Stimulated activated CD4-positive, alpha-beta T cell treated with anti-CD3 and anti-CD28 coated beads, Interleukin-12 subunit alpha, Interleukin-12 subunit beta, amount 100 ng/mL, for 4 hours (primary cell): Measurements from ENCODE around the gene CLSTN3.
A peak's percentile ranks its signal among the peaks of the same experiment; 100 is the strongest.

Experiments used
- DNase-seq: peaks from one replicate; pipeline ENCODE4 v3.0.0-alpha.2; 2020

Gene CLSTN3

GRCh38 chr12:7128681-7129286 lies 1.4 kb upstream of the CLSTN3 start, which contains the start of gene RBP5:
RBP5 (minus strand) TSS chr12:7128889; CDS start chr12:7128775, 114 bp downstream.
- DNase-seq: no peak

- DNase-seq: no peak
Observed at GRCh38 chr12:7129287-7129871, 792 bp upstream of the CLSTN3 start.

DNA sequence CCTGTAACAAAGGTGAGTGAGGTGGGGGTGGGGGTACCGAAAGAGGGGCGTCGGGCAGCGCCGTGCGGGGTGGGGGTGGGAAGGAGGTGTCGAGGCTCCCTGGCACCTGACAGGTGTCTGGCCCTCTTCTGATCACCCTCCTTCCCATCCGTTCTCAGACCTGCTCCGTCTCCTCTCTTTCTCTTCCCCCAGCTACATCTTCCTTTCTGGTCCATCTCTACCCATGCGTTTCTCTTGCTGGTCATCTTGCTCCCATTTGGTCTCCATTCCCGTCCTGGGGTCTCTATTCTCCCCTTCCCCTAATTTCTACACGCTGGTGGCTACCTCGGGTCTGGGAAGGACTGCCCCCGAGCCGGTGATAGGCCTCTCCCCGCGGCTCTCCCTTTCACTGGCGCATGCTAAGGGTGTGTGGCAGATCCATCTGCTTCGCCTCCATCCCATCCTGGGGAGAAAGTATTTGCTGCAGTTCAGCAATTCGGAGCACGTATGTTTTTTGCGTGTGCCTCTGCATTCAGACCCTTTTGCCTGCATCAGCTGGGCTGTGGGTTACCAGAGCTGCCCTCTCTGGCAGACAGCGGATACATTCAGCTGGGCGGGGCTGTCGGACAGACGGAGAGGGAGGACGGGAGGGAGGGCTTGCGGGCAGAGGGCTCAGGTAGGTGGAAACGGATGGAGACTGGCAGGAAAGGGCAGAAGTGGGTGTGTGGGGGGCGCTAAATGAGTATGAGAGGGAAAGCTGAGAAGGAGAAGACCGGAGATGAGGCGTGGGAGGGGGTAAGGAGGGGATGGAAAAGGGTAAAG lies 730 bp downstream of the CLSTN3 start:
- peak; percentile 36 for DNase-seq

- DNase-seq: no peak
Observed at GRCh38 chr12:7131502-7131866, 1.3 kb downstream of the CLSTN3 start.

GRCh38 chr12:7134396-7135166 lies 4.4 kb downstream of the CLSTN3 start:
- DNase-seq: no peak

DNA sequence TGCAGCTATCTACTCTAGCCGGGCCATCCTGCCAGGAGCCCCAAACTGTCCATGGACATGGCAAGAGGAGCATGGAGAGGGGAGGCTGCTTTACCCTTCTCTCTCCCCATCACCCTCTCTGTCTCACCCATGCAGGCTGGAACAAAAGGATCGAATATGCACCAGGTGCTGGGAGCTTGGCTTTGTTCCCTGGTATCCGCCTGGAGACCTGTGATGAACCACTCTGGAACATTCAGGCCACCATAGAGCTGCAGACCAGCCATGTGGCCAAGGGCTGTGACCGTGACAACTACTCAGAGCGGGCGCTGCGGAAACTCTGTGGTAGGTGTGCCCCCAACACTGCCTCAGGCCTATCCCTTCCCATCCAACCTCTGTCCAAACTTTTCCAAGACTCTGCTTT lies 5.9 kb downstream of the CLSTN3 start:
- no peak for DNase-seq

DNA sequence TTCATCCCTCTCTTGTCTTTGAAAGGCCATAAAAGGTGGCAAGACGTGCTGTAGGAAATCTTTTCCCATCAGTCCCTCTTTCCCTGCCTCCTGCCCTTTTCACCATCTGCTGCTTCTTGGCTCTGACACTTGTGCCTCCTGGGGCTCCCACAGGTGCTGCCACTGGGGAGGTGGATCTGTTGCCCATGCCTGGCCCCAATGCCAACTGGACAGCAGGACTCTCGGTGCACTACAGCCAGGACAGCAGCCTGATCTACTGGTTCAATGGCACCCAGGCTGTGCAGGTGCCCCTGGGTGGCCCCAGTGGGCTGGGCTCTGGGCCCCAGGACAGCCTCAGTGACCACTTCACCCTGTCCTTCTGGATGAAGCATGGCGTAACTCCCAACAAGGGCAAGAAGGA lies 6.5 kb downstream of the CLSTN3 start:
- no peak for DNase-seq

DNA sequence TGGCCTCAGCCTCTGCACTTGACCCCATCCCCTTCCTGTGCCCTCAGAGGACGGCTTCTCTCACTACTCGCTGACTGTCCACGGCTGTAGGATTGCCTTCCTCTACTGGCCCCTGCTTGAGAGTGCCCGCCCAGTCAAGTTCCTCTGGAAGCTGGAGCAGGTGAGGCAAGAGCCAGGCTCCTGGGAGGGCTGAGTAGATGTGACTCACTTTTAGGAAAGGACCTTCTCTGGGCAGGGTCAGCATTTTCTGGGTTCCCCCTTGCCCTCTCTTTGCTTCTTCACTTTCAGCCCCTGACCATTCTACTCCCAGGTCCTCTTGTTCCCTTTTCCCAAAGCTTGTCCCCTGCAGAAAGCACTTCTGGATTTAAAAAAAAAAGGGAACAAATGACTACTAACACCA lies 7.7 kb downstream of the CLSTN3 start:
- no peak for DNase-seq

- DNase-seq: no peak
Observed at GRCh38 chr12:7139200-7139599, 9.0 kb downstream of the CLSTN3 start.

DNA sequence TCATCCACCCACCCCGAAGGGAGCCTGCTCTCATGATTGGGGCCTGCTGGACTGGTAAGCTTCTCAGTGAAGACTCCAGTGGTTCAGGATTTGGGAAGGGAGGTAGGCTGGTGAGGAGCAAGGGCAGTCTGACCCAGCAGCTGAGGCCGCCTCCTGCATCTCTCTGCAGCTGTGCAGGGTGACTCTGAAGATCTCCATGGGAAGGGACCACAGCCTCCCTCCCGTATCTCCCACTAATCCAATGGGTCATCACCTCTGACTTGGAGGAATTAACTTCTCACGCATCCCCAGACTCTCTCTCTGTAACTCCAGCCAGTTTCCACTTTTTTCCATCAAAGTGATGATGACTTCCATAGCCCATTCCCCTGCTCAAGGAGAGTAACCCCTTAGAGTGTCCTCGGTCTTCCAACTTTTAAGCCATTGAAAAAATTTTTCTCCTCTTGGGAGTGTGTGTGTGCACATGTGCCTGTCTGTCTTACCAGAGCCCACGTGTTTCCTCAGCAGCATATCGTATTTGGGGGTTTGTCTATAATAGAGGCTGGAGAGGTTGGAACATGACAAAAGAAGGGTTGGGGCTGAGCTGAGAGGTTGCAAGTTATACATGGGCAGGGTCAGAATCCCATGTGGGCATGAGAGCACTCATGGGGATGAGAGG lies 11.3 kb downstream of the CLSTN3 start:
- DNase-seq: no peak

- DNase-seq: peak; percentile 50
Observed at GRCh38 chr12:7142056-7142644, 12.0 kb downstream of the CLSTN3 start.

GRCh38 chr12:7142809-7143465 lies 12.8 kb downstream of the CLSTN3 start:
- no peak for DNase-seq

GRCh38 chr12:7143564-7143963 lies 13.4 kb downstream of the CLSTN3 start:
- no peak for DNase-seq

GRCh38 chr12:7144414-7145120 lies 14.4 kb downstream of the CLSTN3 start:
- DNase-seq: no peak

GRCh38 chr12:7145671-7146070 lies 15.5 kb downstream of the CLSTN3 start:
- DNase-seq: no peak

- DNase-seq: no peak
Observed at GRCh38 chr12:7146228-7146627, 16.1 kb downstream of the CLSTN3 start.

GRCh38 chr12:7146906-7147305 lies 16.7 kb downstream of the CLSTN3 start:
- DNase-seq: no peak

DNA sequence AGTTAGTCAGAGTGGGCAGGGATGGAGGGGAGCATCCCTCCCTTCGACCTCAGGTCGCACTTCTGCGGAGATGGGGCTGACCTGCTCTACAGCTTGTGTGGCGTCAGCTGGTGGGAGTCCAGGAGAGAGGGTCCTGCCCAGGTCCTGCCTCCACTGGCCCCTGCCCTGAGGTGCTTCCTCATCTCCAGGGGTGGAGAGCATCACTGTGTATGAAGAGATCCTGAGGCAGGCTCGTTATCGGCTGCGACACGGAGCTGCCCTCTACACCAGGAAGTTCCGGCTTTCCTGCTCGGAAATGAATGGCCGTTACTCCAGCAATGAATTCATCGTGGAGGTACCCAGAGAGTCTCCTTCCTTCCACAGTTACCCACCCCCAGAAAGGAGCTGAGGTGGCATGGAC lies 20.2 kb downstream of the CLSTN3 start:
- no peak for DNase-seq

- DNase-seq: no peak
Observed at GRCh38 chr12:7150841-7151240, 20.7 kb downstream of the CLSTN3 start.

DNA sequence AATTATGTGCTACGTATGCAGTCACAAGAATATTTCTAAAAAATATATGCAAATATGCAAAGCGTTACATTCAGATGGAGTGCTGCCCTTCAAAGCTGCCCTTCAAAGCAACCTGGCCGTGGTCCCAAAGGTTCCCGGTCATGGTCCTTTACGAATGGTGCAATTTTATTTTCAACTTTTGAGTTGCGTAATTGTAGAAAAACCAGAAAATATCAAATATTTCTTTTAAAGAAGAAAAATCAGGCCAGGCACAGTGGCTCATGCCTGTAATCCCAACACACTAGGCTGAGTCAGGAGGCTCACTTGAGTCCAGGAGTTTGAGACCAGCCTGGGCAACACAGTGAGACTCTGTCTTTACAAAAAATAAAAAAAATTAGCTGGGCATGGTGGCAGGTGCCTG lies 21.4 kb downstream of the CLSTN3 start:
- no peak for DNase-seq

DNA sequence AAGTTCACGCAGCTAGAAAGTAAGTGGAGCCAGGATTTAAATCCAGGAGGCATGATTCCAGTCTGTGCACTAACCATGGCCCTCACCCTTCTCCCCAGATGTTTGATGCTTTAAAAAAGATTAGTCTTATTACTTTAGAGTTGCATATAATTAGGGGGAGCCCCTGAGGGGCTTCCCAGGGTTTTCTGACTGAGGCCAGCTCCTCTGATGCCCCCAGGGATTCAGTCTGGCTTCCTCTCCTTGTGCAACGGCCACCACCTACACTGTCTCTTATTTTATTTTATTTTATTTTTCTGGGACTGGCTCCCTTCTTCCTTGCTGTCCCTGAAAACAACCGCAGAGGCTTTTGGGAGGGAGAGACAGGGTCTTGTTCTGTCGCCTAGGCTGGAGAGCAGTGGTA lies 22.6 kb downstream of the CLSTN3 start:
- no peak for DNase-seq
